OCI-M2 (cell line): ENCODE results near the gene FRG2.
"Not testable (repeated sequence)": the region's sequence is repeated elsewhere in the genome, so short reads cannot be mapped to it uniquely, and the experiment has no call there.

Source experiments
- DNase-seq: peaks from one replicate; lab custom pipeline; 2025; ENCODE audit not compliant: unreplicated experiment; lab: John Stamatoyannopoulos, UW

Gene FRG2

DNA sequence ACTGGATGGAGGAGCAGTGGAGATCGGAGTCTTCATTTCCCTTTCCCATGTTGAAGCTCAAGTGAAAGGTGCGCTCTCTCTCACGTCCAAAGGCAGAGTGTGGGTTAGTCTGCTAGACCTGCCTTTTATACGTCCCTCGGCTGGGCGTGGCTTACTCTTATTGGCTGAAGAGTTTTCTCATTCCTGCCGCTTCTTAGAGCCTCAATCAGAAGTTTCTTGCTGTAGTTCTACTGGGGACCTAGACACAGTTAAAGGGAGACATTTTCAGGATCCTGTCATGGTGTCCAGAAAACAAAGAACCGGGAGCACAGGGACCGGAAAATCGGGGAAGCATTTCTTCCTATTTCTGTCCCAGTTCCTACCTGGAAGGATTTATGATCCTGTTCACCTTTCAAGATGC, at the start of gene FRG2:
TSS of gene FRG2 (minus strand) at position 101 of the 400 bp plus-strand sequence. CDS start at position 49, 52 bp downstream.
- DNase-seq = not testable (repeated sequence)

GRCh38 chr4:190068351-190068750, 41.3 kb upstream of the FRG2 start:
- not testable (repeated sequence) for DNase-seq

- not testable (repeated sequence) for DNase-seq
Measured at GRCh38 chr4:190064805-190065204, 37.7 kb upstream of the FRG2 start.

GRCh38 chr4:190064342-190064741, 37.3 kb upstream of the FRG2 start, which contains the start of gene DBET:
Gene DBET, plus strand, starts transcription at chr4:190064502.
- not testable (repeated sequence) for DNase-seq

DNA sequence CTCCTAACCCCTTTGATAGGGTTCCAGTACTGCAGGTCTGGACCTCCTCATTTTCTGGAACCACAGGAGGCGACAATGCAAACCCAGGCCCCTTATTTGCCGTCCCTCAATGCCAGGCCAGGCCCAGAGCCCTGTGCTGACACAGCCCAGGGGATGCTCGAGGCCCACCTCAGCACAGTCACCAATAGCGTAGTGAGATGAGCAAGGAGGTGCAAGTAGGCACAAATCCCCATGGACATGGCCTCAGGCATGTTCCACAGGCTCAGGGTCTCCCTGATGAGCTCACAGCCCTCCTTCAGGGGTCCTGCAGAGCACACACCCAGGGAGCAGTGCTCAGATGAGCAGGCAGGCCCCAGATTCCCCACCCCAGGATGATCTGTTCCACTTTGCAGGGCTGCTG, 31.9 kb upstream of the FRG2 start:
- DNase-seq = not testable (repeated sequence)

DNA sequence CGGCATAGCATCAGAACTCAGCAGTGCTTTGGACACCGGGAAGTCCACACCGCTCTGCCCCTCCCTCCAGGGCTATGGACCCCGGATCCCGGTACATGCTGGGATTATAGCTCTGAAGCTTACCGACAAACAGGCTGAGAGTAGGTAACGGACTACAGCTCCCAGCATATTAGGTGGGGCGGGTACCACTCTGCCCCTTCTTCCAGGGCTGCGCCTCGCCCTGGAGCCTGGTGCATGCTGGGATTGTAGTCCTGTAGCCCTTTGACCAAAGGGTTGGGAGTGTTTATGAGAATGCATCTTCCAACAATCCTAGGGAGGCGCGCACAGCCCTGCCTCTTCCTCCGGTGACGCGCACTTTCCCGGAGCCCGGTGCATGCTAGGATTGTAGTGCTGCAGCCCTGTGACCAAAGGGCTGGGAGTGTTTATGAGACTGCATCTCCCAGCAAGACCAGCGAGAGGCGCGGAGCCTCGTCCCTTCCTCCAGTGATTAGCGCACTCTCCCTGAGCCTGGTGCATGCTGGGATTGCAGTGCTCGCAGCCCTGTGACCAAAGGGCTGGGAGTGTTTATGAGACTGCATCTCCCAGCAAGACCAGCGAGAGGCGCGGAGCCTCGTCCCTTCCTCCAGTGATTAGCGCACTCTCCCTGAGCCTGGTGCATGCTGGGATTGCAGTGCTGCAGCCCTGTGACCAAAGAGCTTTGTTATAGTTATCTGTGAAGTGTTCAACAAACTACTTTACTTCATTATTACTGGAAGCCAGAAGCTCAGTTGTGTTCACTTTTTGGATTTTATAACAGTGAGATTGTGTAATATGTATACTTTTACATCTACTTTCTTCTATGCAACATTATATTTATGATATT, 22.6 kb upstream of the FRG2 start:
- not testable (repeated sequence) for DNase-seq

DNA sequence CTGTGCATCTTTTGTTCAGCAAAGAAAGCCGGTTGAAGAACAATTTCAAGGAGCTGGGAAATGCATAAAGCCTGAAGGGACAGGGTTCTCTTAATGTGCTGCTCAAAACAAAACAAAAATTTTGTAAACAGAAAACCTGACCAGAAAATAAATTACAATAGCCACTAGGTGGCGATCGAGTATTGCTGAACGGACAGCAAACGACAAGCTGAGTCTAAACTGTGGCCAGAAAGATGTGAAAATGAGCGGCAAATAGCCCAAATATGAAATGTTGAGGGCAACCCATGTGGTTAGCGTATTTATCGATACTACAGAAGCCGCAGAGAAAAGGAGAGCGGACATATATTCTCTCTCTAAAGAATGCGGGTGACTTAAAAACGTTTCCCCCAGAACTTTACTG, 20.6 kb upstream of the FRG2 start:
- DNase-seq = not testable (repeated sequence)

- DNase-seq = not testable (repeated sequence)
Measured at GRCh38 chr4:190040873-190041272, 13.8 kb upstream of the FRG2 start.

GRCh38 chr4:190037704-190038388, 10.8 kb upstream of the FRG2 start:
- DNase-seq = not testable (repeated sequence)

GRCh38 chr4:190031264-190031663, 4.2 kb upstream of the FRG2 start:
- DNase-seq = not testable (repeated sequence)

DNA sequence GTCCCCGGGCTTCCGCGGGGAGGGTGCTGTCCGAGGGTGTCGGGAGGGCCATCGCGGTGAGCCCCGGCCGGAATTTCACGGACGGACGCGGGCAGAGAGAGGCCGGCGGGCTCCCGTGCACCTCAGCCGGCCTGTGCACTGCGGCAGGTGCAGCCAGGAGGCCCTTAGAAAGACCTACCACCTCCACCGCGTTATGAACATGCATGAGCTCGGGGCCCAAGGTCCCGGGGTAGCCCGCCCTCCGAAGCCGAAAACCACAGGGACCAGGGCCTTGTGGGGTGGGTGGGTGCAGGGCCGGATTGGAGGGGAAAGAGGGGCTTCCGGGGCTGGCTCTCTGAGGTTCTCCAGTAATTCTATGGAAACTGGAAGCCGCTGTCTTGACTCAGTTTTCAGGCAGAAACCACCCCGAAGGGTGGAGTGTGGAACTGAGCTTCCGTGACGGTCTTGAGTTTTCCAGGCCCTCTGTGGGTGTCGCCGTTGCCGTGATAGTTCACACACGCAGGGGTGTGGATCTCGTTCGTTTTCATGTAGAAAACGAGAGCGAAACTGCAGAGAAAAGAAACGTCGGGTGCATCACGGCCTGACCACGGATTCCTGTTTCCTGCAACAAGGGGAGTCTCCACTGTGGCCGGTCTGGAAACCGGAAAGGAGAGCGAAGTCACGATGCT, 4.3 kb downstream of the FRG2 start:
- DNase-seq = not testable (repeated sequence)

GRCh38 chr4:190021973-190022372, 5.1 kb downstream of the FRG2 start:
- DNase-seq = not testable (repeated sequence)

GRCh38 chr4:190020790-190021717, 6.0 kb downstream of the FRG2 start:
- DNase-seq = no peak

GRCh38 chr4:190019859-190020463, 7.1 kb downstream of the FRG2 start:
- DNase-seq = not testable (repeated sequence)

- no peak for DNase-seq
Measured at GRCh38 chr4:190019023-190019858, 7.8 kb downstream of the FRG2 start.

GRCh38 chr4:190018201-190018920, 8.7 kb downstream of the FRG2 start:
- DNase-seq = no peak

- no peak for DNase-seq
Measured at GRCh38 chr4:190017357-190018200, 9.5 kb downstream of the FRG2 start.
